Umbilical cord (tissue), 2 donors: ENCODE results near the gene GBP4. TPM values are rescaled to one million over a fixed set of nuclear protein-coding genes. Genes with fewer than 3 reads are reported as not detected.

ENCODE experiments used
- DNase-seq: peaks from one replicate; pipeline ENCODE4 v3.0.0-alpha.2; 2015; ENCODE audit warnings: low spot score
- total RNA-seq: library from RNA; depleted of rRNA; stranded (reverse); fragments of >200 nt; gene quantifications from one replicate; pipeline ENCODE4 v1.2.3, GENCODE V29; 2014; ENCODE audit warnings: low replicate concordance; ENCODE audit not compliant: insufficient read depth

The GBP4 gene
- total RNA-seq, 1 donor from 2014 or later = 17.1 TPM

DNA sequence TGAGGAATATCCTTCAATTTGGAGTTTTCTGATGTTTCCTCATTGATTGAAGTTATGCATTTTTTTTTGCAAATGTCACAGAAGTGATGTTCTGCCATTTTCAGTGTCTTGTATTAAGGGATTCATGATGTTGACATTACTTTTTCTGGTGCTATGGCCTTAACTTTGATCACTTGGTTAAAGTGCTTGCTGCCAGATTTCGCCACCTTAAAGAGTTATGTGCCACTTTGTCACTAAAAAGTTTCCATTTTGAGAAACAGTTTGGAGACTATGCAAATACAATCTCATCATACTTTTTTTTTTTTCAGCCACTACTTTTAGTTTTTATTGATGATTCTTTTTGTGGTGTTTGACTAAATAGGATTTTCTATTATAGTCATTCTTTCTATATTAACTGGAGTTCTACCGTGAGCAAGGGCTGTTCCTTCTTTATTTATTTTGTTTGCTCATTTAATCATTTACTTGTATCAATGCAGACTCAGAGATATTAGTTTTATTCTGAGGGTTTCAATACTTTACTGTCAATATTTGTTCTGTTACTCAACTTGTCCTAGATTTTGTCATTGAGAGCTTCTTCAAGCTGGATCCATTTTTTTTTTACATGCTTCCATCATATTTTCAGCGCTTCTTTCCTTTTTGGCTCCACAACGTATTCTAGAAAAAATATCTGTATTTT, 26.1 kb downstream of the GBP4 start:
- no peak for DNase-seq

DNA sequence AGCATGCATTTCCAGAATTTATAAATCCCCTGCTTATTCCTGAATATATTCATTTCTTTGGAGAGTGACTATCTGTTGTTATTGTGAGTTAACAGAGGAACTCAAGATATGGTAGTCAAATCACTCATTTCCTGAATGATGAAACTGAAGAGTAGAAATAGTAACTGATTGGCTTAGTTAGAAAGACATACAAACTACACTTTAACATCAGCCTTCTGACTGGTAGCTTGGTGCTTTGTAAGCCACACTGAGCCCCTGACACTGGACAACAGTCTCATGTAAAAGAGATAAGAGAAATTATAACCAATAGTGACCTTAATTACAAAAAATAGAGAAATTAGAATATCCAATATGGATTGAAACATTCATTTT, 27.7 kb downstream of the GBP4 start:
- DNase-seq = no peak

DNA sequence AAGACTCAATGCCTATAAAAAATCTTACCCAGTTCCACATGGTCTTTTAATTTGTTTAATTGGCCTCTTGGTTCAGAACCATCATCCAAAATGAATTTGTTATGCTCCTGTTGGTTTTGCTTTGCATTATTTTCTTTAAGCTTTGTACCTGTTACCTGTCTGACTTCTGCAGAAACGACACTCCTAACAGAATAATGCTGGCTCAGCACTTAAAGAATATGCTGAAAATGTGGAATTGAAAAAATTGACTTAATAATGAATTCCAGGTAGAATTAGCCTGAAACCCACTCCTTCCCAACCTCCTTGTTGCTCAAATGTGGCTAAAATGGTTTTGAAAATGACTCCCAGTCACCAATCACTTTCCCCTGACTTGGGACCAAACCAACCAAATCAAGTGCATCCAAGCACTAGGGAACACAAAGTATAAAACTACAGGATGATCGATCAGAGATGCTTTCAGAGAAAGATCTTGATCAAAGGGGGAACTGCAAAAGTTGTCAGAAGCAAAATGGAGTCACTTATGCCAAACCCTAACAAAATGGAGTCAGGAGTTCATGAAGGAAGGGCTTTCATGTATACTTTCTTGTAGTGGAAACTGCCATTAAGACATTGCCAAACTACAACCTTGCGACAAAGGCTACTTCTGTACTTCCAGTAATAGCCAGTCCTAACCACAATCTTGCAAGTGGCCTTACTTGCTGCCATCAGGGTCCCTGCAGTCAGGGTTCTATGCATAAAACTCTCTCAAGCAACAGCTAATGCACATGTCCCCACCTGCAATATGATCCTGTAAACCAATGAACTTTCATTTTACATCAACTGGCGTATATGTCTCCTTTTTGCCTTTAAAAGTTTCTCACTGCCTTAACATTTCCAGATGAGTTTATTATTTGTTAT, 28.3 kb downstream of the GBP4 start:
- DNase-seq = no peak

DNA sequence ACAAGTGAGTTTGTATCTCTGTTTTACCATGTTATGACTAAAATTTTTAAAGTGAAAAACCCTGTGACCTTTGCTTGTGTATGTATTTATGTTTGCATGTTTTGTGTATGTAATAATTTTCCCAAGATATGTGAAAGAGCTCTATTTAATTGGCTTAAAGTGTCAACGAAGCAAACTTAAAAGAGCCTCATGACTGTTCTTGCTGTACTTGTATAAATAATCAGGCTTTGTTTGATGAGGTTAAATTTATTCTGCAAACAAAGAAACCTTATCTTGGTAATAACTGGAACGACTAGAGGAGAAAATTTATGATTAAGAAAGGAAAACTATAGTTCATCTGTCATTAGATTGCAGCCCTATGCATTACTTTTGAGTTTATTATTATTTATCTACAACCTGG, 29.6 kb downstream of the GBP4 start:
- DNase-seq = no peak

DNA sequence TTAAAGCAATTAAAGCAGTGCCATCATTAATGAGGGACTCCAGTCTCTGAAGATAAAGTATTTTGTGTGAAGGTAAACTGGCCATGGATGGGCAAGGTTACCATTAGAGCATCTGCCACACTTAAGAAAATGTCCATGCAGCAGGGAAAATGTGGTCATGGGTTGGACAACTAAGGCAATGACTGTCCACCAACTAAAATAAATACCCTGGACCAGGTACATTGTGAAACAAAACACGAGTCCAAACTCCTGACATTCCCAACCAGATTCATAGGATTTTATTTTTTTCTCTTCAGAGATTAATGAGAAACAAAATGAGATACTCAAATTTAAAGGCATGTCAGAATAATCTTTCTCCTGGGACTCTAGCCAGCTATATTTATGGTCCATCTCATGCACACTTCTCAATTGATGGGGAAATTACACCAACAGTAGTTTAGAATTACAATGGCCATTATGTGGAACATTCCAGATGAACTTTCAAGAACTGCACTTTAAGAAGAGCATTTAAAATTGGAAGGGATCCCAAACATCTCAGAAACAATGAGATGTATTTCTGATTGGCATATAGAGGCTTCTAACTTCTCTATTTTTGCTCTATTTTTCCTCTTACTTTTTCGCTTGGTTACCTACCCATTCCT, 31.0 kb downstream of the GBP4 start:
- DNase-seq = no peak

DNA sequence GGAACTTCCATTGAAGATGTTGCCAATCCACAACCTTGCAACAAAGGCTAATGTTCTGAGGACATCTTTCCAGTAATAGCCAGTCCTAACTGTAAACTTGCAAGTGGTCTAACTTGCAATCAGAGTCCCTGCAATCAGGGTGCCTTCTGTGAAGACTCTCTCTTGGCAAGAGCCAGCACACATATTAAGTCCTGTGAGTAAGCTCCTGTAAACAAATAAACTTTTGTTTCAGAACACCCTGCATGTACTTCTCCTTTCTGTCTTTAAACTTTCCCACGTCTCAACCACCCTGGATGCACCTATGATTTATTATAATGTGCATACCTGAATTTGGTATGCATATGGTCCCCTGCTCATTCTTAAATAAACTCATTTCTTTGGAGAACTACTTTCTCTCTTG, 32.0 kb downstream of the GBP4 start:
- no peak for DNase-seq

DNA sequence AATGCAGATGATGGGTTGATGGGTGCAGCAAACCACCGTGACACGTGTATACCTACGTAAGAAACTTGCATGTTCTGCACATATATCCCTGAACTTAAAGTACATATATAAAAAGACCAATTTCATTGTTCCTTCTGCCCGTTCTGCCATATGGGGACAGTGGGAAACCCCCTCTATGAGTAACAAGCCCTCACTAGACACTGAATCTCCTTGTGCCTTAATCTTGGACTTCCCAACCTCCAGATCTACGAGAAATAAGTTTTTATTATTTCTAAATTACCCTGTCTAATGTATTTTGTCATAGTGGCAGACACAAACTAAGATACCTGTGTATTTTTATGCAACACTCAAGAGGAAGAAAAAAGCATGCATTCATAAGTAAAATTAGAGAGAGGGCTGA, 32.9 kb downstream of the GBP4 start:
- DNase-seq = no peak

DNA sequence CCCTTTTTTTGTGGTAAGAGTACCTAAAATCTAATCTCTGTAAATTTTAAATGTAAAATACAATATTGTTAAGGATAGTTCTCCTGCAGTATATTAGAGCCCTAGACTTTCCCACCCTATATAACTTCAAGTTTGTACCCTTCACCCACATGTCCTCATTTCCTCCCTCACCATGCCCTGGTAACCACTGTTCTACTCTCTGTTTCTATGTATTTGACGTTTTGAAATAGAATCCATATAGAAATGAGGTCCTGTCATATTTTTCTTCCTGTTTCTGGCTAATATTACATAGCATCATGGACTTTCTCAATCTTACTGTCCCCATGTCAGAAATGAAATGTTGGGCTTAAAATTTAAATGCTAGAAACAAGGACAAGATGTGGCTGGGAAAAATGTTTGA, 47.7 kb downstream of the GBP4 start:
- no peak for DNase-seq

DNA sequence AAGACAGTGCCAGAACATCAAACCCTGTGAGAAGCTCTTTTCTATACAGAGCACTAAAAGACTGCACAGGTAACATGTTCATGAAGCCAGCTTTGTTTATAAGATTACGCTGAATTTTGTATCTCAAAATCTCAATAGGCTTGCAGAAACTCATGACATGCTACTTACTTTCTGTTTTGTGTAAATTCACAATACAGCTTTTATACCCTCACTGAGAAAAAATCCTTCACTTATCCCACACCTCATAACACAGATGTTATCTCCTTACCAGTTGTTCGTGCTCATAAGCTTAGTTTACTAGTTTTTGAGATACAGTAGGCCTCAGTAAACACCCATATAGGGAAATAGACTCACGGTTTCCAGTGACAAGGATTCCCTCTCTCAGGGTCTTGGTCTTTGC, 48.8 kb downstream of the GBP4 start:
- DNase-seq = no peak

DNA sequence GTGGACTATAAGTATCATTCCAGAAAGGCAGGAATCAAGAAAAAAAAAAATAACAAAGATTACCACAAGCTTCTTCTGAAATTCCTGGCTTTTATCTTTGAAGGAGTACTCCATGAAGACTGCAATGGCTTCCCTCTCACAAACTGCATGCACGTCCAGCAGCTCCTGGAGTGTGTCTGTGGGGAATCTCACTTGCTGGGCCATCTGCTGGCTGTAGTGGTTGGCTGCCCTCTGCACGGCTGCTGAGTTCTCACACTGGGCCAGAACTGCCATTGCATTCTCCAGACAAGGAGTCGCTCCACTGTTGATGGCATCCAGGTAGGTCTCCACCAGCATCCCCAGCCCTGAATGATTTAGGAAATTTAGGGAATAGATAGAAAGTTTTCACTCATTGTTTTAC, 49.5 kb downstream of the GBP4 start:
- peak; percentile 76 for DNase-seq

DNA sequence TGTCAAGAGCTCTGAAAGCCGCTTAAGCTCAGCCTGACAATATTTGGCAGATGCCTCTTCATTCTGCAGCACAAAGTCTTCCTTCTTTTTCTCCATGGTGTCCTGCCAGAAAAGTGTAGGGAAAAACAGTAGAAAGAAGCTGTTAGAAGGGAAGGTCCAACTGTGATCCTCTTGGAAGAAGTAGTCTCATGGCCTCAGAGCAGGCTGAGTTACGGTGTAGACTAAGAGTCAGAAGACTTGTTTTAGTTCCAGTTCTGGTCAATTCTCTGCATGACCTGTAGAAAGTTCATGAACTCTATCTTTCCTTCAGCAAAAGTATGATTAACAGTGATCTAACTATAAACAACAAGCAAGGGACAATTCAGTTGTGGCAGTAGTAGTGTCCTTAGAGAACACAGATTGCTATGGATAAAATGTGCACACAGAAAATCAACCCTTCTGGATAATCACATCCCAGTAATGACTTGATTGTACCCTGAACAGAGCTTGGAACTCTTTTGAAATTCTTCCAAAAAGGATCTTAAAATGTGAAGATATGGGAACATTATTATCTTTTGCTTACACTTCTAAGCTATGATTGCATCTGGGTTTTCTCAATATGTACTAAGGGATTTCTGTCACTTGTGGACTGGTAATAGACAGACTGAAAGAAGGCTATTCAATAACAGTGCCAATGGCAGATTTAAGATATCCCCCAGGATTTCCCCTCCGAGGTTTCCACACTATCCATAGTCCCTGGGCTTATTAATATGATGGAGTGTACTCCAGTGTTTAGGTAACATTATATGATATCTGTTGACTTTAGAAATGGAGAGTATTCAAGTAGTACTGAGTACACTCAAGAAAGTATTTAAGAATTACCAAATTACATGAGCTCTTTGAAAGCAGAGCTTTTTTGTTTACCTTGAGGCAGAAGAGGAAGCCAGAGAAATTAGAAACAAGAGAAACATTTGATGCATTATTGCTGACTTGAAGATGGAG, 50.8 kb downstream of the GBP4 start:
- DNase-seq = peak; percentile 90

DNA sequence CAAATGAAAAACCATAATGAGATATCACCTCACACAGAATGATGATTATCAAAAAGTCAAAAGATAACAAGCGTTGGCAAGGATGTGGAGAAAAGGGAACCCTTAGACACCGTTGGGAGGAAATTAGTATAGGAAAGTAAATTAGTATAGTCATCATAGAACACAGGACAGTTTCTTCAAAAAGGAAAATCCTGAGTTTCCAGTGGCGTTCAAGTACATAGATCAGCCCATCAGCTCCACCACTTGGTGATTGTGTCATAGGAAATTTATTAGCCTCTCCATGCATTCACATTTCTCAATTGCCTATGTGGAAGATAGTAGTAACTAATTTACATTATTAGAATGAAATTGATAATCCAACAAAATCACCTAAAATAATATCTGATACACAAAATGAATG, 52.0 kb downstream of the GBP4 start:
- DNase-seq = no peak

DNA sequence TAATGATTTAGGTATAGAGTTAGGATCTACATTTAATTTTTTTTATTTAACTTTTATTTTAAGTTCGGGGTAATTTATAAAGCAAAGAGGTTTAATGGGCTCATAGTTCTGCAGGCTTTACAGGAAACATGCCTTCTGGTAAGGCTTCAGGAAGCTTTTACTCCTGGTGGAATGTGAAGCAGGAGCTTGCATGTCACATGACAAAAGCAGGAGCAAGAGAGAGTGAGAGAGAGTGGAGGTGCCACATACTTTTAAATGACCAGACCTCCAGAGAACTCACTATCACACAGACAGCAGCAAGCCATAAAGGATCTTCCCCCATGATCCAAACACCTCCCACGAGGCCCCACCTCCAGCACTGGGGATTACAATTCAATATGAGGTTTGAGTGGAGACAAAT, 55.3 kb downstream of the GBP4 start:
- DNase-seq = no peak

DNA sequence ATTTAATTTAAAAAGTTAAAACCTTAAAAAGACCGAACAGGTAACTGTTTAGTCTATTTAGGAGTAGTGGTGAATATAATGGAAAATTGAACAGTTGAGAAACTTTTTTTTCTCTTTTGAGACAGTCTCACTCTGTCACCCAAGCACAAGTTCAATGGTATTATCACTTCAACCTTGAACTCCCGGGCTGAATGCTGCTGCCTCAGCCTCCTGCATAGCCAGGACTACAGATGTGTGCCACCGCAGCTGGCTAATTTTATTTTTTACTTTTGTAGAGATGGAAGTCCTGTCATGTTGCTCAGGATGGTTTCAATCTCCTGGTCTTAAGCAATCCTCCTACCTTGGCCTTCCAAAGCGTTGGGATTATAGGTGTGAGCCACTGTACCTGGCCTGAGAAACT, 56.6 kb downstream of the GBP4 start:
- DNase-seq = no peak

DNA sequence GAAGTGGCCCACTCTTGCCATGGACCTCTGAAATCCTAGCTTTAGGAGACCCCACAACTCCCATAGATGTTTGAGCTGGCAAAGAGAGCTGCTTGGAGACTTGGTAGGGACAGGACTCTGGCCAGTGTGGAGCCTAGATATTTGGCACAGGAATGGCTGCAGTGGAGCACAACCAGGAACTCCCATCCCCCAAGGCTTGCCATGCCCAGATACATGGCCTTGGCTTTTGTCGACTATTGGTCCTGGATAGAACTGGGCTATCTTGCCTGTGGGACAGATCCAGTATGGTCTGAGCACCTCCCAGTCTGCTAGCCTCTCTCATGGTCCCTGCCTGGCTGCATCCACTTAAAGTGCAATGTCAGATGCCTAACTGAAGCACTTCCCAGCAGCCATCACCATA, 65.0 kb downstream of the GBP4 start:
- no peak for DNase-seq

Other genes starting within 250 kb of the GBP4 start
- 19.7 TPM for gene KYAT3, start 206.3 kb downstream of the GBP4 start, total RNA-seq
- gene RBMXL1, start 206.3 kb downstream of the GBP4 start, total RNA-seq = 14.4 TPM
- 24.1 TPM for gene GBP3, start 176.1 kb downstream of the GBP4 start, total RNA-seq
- 125 TPM for gene GBP1, start 133.7 kb downstream of the GBP4 start, total RNA-seq
- gene GBP2, start 72.8 kb downstream of the GBP4 start, total RNA-seq = 106 TPM
- not detected for gene GBP7, start 22.9 kb downstream of the GBP4 start, total RNA-seq
- gene GBP5, start 73.9 kb upstream of the GBP4 start, total RNA-seq = 3.9 TPM
- gene GBP6, start 165.1 kb upstream of the GBP4 start, total RNA-seq = 0.48 TPM